ENCODE measurements around the gene UBE2U. TPM values are rescaled to one million over a fixed set of nuclear protein-coding genes. Genes with fewer than 3 reads are reported as not detected.

UBE2U gene
- total and polyA plus RNA-seq, 7 donors: not detected

GRCh38 chr1:64287071-64287470, 83.6 kb downstream of the UBE2U start:
- intact Hi-C loops (cut with DNase I): no loop called here
- Histone ChIP-seq H3K36me3 (no peaks in the 10 kb centered on the region), H3K27me3 (no peaks in the 10 kb centered on the region), H3K4me3 (no peak overlapping the region), H3K27ac (no peak overlapping the region), H3K9me3 (no peaks in the 10 kb centered on the region), H3K4me1 (no peaks in the 10 kb centered on the region)
- WGBS, 2 donors: 51 to 79% methylated on average over 3 of the region's 3 CpGs
- no peak for TF ChIP-seq POLR2A (IDR thresholded peaks at IDR 0.05)
- no peak for TF ChIP-seq POLR2AphosphoS5 (IDR thresholded peaks at IDR 0.05)
- no peak for TF ChIP-seq CTCF (IDR thresholded peaks at IDR 0.05)
- TF ChIP-seq EP300 (IDR thresholded peaks at IDR 0.05): no peak
- DNase-seq: no peak

- 69 to 97% methylated on average over 1 of the region's 1 CpG for WGBS, 2 donors
Observed at GRCh38 chr1:64290420-64290819, 87.0 kb downstream of the UBE2U start.

DNA sequence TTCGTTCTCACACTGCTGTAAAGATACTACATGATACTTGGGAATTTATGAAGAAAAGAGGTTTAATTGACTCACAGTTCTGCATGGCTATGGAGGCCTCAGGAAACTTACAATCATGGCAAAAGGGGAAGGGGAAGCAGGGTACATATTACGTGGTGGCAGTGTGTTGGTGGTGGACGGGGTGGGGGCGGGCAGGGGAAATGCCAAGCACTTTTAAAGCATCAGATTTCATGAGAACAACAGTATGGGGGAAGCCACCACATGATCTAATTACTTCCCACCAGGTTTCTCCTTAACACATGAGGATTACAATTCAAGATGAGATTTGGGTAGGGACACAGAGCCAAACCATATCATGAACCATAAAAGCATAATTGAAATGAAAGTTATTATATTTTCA, 88.5 kb downstream of the UBE2U start:
- WGBS, 2 donors: 88 to 89% methylated on average over 4 of the region's 4 CpGs

More at GRCh38 chr1:64290420-64290819, 87.0 kb downstream of the UBE2U start:
- Histone ChIP-seq H3K4me3 (no peak overlapping the region), H3K27me3 (no peaks in the 10 kb centered on the region), H3K36me3 (no peaks in the 10 kb centered on the region), H3K4me1 (no peaks in the 10 kb centered on the region), H3K27ac (no peak overlapping the region), H3K9me3 (no peaks in the 10 kb centered on the region)
- intact Hi-C loops (cut with DNase I): no loop called here
- no peak for DNase-seq
- TF ChIP-seq CTCF (IDR thresholded peaks at IDR 0.05) (no peak), POLR2AphosphoS5 (IDR thresholded peaks at IDR 0.05) (no peak), EP300 (IDR thresholded peaks at IDR 0.05) (no peak), POLR2A (IDR thresholded peaks at IDR 0.05) (no peak)

DNA sequence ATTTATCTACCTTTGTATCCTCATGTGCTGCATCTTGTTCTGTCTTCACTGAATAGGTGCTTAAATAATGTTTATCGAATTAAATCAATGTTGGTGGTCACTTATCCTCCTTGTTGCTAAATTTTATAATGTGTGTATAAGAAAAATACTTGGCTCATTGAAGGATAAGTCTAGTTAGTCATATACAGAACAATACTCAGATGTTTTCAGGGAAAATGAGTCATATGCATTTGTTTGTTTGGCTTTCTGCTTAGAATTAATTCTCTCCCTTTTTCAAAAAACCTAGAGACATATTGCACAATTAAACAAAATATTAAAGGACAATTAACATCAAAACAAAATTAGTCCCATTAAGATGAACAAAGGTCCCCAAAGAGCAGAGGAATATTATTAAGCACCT, 89.0 kb downstream of the UBE2U start:
- Histone ChIP-seq H3K27me3 (no peaks in the 10 kb centered on the region), H3K27ac (no peak overlapping the region), H3K36me3 (no peaks in the 10 kb centered on the region), H3K4me3 (no peak overlapping the region), H3K9me3 (no peaks in the 10 kb centered on the region), H3K4me1 (no peaks in the 10 kb centered on the region)
- no peak for DNase-seq
- intact Hi-C loops (cut with DNase I): no loop called here
- no peak for TF ChIP-seq POLR2AphosphoS5 (IDR thresholded peaks at IDR 0.05)
- TF ChIP-seq EP300 (IDR thresholded peaks at IDR 0.05): no peak
- TF ChIP-seq CTCF (IDR thresholded peaks at IDR 0.05): no peak
- TF ChIP-seq POLR2A (IDR thresholded peaks at IDR 0.05): no peak
- WGBS, 2 donors: 91 to 92% methylated on average over 1 of the region's 1 CpG

More for the DNA sequence above, 88.5 kb downstream of the UBE2U start:
- intact Hi-C loops (cut with DNase I): no loop called here
- H3K36me3 ChIP-seq: no peaks in the 10 kb centered on the region
- no peak overlapping the region for H3K27ac ChIP-seq
- no peak for DNase-seq
- no peaks in the 10 kb centered on the region for H3K9me3 ChIP-seq
- TF ChIP-seq POLR2AphosphoS5 (IDR thresholded peaks at IDR 0.05) (no peak), CTCF (IDR thresholded peaks at IDR 0.05) (no peak), EP300 (IDR thresholded peaks at IDR 0.05) (no peak), POLR2A (IDR thresholded peaks at IDR 0.05) (no peak)
- H3K4me3 ChIP-seq: no peak overlapping the region
- H3K27me3 ChIP-seq: no peaks in the 10 kb centered on the region
- H3K4me1 ChIP-seq: no peaks in the 10 kb centered on the region

GRCh38 chr1:64293820-64294219, 90.4 kb downstream of the UBE2U start:
- Histone ChIP-seq H3K27ac (no peak overlapping the region), H3K4me1 (no peaks in the 10 kb centered on the region), H3K4me3 (no peak overlapping the region), H3K9me3 (no peaks in the 10 kb centered on the region), H3K27me3 (no peaks in the 10 kb centered on the region), H3K36me3 (no peaks in the 10 kb centered on the region)
- 96 to 97% methylated on average over 4 of the region's 4 CpGs for WGBS, 2 donors
- intact Hi-C loops (cut with DNase I): no loop called here
- DNase-seq: no peak
- TF ChIP-seq EP300 (IDR thresholded peaks at IDR 0.05): no peak
- TF ChIP-seq CTCF (IDR thresholded peaks at IDR 0.05): no peak
- TF ChIP-seq POLR2A (IDR thresholded peaks at IDR 0.05): no peak
- no peak for TF ChIP-seq POLR2AphosphoS5 (IDR thresholded peaks at IDR 0.05)

Data from sigmoid colon (tissue), 7 donors.